Prostate gland (tissue), 2 donors: ENCODE measurements around the gene CLIC3. TPM values are rescaled to one million over a fixed set of nuclear protein-coding genes. Genes with fewer than 3 reads are reported as not detected.

Source experiments
- DNase-seq: peaks from one replicate; pipeline ENCODE4 v3.0.0-alpha.2; 2019; ENCODE audit warnings: low spot score
- H3K27ac ChIP-seq, 2 donors: fragments of 200-600 bp; sonication (generic); 2 replicates each; pipeline ENCODE4 v1.5.1; 2017 to 2019
- H3K27me3 ChIP-seq: fragments of 200-600 bp; sonication (generic); replicated peaks from 2 replicates; pipeline ENCODE4 v1.5.1; 2019; ENCODE audit not compliant: insufficient read depth
- H3K36me3 ChIP-seq, 2 donors: fragments of 200-600 bp; sonication (generic); 1 replicate in 1 of 2; 2 replicates in 1 of 2; pipeline versions ENCODE4 v1.5.1 to v1.8.1; 2017 to 2019
- H3K4me1 ChIP-seq: fragments of 200-600 bp; sonication (generic); replicated peaks from 2 replicates; pipeline ENCODE4 v1.5.1; 2019
- H3K4me3 ChIP-seq, 2 donors: fragments of 200-600 bp; sonication (generic); 2 replicates each; pipeline ENCODE4 v1.5.1; 2017 to 2019
- H3K9me3 ChIP-seq: fragments of 200-600 bp; sonication (generic); 2 replicates; pipeline ENCODE4 v1.5.1; 2017
- POLR2A ChIP-seq: fragments of 450-650 bp; IDR thresholded peaks from one replicate; pipeline ENCODE4 v1.6.1; 2016; ENCODE audit warnings: antibody characterized with exemption, mild to moderate bottlenecking
- POLR2AphosphoS5 ChIP-seq: sonication (generic); formaldehyde crosslinking; IDR thresholded peaks from one replicate; pipeline ENCODE4 v1.6.1; 2017; ENCODE audit warnings: antibody characterized with exemption
- WGBS: methylation state at CpG from one replicate; pipeline ENCODE4 v1.1.5; 2018; 5-methylcytosine and 5-hydroxymethylcytosine counted together
- intact Hi-C: fragments of 100-400 bp; cut with DNase I; formaldehyde crosslinking; loops from one replicate; pipeline ENCODE4 v1.14.2; 2022
- total RNA-seq, 2 donors: library from RNA; depleted of rRNA; stranded (reverse); fragments of >200 nt; gene quantifications; one replicate each; pipeline ENCODE4 v1.1.0, GENCODE V29; 2016
- TF ChIP-seq, protein P1 (sequence below), 4 experiments: fragments of 200-600 bp in 2 of 4; fragments of 450-650 bp in 2 of 4; sonication (generic) in 2 of 4; IDR thresholded peaks; 1 replicate in 3 of 4; 2 replicates in 1 of 4; pipeline ENCODE4 v1.5.1; 2016 to 2019; ENCODE audit warnings: antibody characterized with exemption in 4 of 4, mild to moderate bottlenecking in 2 of 4, moderate library complexity in 2 of 4

Gene CLIC3
- total RNA-seq, 2 donors from 2014 or later = 4.2 to 6.7 TPM

DNA sequence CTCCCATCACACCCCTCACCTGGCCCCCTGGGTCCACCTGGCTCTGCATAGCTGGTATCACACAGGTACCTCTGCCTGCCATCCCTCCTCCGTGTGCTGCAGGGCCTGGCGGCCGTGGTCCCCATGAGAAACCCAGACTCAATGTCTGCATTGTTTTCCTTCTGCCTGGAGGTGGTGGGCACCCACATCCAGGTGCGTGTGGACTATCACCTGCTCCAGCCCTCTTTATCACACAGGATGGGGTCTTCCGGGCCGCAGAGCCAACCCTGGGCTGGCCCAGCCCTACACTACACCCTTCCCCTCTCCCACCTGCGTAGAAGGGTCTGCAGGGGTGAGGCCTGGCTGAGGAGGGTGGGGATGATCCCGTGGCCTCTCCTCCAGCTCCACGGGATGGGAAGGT, 42.5 kb upstream of the CLIC3 start:
- H3K9me3 ChIP-seq = no peaks in the 10 kb centered on the region
- no peak for DNase-seq
- intact Hi-C loops = loop anchor here (5.0 kb wide), 2 partner anchors 197 to 252 kb away; partner anchors contain the start of gene AJM1
- H3K36me3 ChIP-seq = peaks cover 5 to 8% of the 10 kb centered on the region in 2 donors
- 86% methylated on average over 9 of the region's 9 CpGs for WGBS
- no peak overlapping the region for H3K4me3 ChIP-seq
- TF ChIP-seq, protein P1, sequence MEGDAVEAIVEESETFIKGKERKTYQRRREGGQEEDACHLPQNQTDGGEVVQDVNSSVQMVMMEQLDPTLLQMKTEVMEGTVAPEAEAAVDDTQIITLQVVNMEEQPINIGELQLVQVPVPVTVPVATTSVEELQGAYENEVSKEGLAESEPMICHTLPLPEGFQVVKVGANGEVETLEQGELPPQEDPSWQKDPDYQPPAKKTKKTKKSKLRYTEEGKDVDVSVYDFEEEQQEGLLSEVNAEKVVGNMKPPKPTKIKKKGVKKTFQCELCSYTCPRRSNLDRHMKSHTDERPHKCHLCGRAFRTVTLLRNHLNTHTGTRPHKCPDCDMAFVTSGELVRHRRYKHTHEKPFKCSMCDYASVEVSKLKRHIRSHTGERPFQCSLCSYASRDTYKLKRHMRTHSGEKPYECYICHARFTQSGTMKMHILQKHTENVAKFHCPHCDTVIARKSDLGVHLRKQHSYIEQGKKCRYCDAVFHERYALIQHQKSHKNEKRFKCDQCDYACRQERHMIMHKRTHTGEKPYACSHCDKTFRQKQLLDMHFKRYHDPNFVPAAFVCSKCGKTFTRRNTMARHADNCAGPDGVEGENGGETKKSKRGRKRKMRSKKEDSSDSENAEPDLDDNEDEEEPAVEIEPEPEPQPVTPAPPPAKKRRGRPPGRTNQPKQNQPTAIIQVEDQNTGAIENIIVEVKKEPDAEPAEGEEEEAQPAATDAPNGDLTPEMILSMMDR (IDR thresholded peaks at IDR 0.05) = no peak
- TF ChIP-seq POLR2A = no peak
- TF ChIP-seq POLR2AphosphoS5 = no peak
- no peak overlapping the region for H3K27ac ChIP-seq
- H3K27me3 ChIP-seq = no peaks in the 10 kb centered on the region
- H3K4me1 ChIP-seq = peaks cover 15% of the 10 kb centered on the region

DNA sequence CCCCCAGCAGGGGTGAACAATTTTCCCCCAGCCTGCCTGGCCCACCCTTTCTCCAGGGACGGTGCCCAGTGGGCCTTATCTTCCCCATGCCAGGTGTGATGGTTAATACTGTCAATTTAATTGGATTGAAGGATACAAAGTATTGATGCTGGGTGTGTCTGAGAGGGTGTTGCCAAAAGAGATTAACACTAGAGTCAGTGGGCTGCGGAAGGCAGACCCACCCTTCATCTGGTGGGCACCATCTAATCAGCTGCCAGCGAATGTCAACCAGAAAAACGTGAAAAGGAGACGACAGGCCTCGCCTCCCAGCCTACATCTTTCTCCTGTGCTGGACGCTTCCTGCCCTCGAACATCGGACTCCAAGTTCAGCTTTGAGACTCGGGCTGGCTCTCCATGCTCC, 41.1 kb upstream of the CLIC3 start:
- peaks cover 8% of the 10 kb centered on the region for H3K4me1 ChIP-seq
- 88% methylated on average over 10 of the region's 10 CpGs for WGBS
- intact Hi-C loops = loop anchor here (5.0 kb wide), 2 partner anchors 195 to 250 kb away; partner anchors contain the start of gene AJM1

DNA sequence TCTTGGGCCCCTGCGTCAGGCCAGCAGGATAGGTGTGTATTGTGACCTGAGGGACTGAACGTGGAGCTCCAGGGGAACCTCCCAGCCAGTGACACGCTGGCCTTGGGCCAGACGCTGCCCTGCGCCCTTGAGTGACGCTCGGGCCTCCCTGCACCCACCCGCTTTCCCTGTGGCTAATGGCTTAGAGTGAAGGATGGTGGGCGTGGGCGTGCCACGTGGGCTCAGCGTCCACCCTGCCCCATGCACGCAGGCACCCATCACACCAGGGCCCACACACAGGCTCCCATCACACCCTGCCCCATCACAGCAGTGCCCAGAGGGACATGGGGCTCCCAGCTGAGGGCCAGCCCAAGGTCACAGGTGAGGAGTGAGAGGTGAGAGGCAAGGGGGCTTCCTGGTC, 40.7 kb upstream of the CLIC3 start:
- H3K4me1 ChIP-seq = peaks cover 8% of the 10 kb centered on the region
- H3K4me3 ChIP-seq = no peak overlapping the region
- TF ChIP-seq POLR2A = no peak
- TF ChIP-seq, protein P1 (IDR thresholded peaks at IDR 0.05) = no peak
- no peak for TF ChIP-seq POLR2AphosphoS5
- no peaks in the 10 kb centered on the region for H3K9me3 ChIP-seq
- peaks cover 5 to 8% of the 10 kb centered on the region in 2 donors for H3K36me3 ChIP-seq
- intact Hi-C loops = loop anchor here (5.0 kb wide), 2 partner anchors 195 to 250 kb away; partner anchors contain the start of gene AJM1
- no peak for DNase-seq
- 74% methylated on average over 12 of the region's 13 CpGs for WGBS
- no peaks in the 10 kb centered on the region for H3K27me3 ChIP-seq
- H3K27ac ChIP-seq = no peak overlapping the region

More for the DNA sequence above, 41.1 kb upstream of the CLIC3 start:
- no peaks in the 10 kb centered on the region for H3K9me3 ChIP-seq
- no peak for DNase-seq
- no peaks in the 10 kb centered on the region for H3K27me3 ChIP-seq
- TF ChIP-seq POLR2A (no peak), POLR2AphosphoS5 (no peak)
- TF ChIP-seq, protein P1 (IDR thresholded peaks at IDR 0.05) = no peak
- no peak overlapping the region for H3K4me3 ChIP-seq
- no peak overlapping the region for H3K27ac ChIP-seq
- peaks cover 5 to 8% of the 10 kb centered on the region in 2 donors for H3K36me3 ChIP-seq

DNA sequence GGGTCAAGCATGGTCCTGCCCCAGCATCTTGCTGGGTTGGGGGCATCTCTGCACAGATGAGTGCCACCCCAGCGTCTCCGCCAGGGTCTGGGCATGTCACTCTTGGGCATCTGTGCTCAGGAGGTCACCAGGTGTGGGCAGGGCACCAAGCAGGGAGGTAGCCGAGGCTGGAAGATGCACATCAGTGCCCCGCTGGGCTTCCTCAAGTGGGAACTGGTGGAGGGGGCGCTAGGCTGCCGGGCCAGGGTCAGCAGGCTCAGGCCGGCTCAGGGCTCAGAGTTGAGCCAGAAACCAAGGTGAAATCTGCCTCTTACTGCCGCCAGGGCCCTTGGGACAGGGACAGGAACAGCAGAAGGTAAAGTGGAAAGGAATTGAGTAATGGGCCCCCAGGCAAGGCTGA, 39.6 kb upstream of the CLIC3 start:
- no peak overlapping the region for H3K4me3 ChIP-seq
- H3K9me3 ChIP-seq = no peaks in the 10 kb centered on the region
- TF ChIP-seq POLR2A (no peak), POLR2AphosphoS5 (no peak)
- TF ChIP-seq, protein P1 (IDR thresholded peaks at IDR 0.05) = no peak
- 69% methylated on average over 8 of the region's 8 CpGs for WGBS
- H3K36me3 ChIP-seq = peaks cover 5 to 8% of the 10 kb centered on the region in 2 donors
- DNase-seq = no peak
- intact Hi-C loops = loop anchor here (5.0 kb wide), 2 partner anchors 194 to 249 kb away; partner anchors contain the start of gene AJM1
- no peaks in the 10 kb centered on the region for H3K27me3 ChIP-seq
- H3K4me1 ChIP-seq = peaks cover 8% of the 10 kb centered on the region
- no peak overlapping the region for H3K27ac ChIP-seq

DNA sequence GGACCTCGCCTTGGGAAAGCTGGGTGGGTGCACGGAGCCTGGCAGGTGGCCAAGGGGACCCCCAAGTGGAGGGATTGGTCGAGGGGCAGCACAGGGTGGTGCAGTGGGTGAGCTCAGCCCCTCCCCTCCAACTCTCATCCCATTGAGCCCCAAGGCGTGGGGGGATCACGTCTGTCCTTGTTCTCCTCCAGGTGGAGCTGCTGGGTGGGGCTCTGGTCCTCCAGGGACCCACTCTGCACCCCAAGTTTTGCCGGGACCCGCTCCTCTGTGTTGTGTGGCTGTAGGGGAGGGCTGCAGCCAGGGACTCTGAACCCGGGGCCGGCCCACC, 39.1 kb upstream of the CLIC3 start:
- intact Hi-C loops = loop anchor here (5.0 kb wide), 2 partner anchors 193 to 248 kb away; partner anchors contain the start of gene AJM1
- H3K27ac ChIP-seq = no peak overlapping the region
- H3K4me1 ChIP-seq = peaks cover 8% of the 10 kb centered on the region
- 15% methylated on average over 9 of the region's 9 CpGs for WGBS
- TF ChIP-seq POLR2A = no peak
- no peak for TF ChIP-seq POLR2AphosphoS5
- TF ChIP-seq, protein P1 (IDR thresholded peaks at IDR 0.05) = no peak
- H3K4me3 ChIP-seq = no peak overlapping the region
- peaks cover 4 to 5% of the 10 kb centered on the region in 2 donors for H3K36me3 ChIP-seq
- H3K9me3 ChIP-seq = no peaks in the 10 kb centered on the region
- H3K27me3 ChIP-seq = no peaks in the 10 kb centered on the region
- DNase-seq = no peak
